GM23248 (cell line): ENCODE data around the gene SERINC1.

Experiments
- EZH2 ChIP-seq: fragments of 200-600 bp; sonication (generic); IDR thresholded peaks from 2 replicates; pipeline ENCODE4 v1.6.1; 2018; ENCODE audit warnings: antibody characterized with exemption, mild to moderate bottlenecking; ENCODE audit not compliant: insufficient read depth, poor library complexity, severe bottlenecking
- EZH2phosphoT487 ChIP-seq: fragments of 200-600 bp; sonication (generic); IDR thresholded peaks from 2 replicates; pipeline ENCODE4 v1.6.1; 2018; ENCODE audit warnings: antibody characterized with exemption, moderate library complexity, mild to moderate bottlenecking, low read depth; ENCODE audit not compliant: insufficient read depth

DNA sequence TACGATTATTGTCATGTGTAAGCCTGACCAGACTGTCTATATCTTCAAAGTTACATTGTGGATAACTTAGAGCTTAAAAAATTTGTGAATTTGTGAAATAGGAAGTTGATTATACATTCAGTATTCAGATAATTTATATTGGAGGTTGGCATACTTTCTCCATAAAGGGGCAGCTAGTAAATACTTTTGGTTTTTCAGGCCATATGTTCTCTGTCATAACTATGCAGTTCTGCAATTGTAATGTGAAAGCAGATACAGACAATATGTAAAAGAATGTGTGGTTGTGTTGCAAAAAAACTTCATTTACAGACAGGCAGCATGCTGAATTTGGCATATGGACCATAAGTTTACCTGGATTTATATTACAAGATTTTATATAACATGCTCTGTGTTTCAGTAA lies 42.8 kb downstream of the SERINC1 start:
- TF ChIP-seq EZH2phosphoT487 (no peak), EZH2 (no peak)
